Subcutaneous adipose tissue (tissue), 4 donors: Measurements from ENCODE around the gene COL9A2. TPM values are rescaled to one million over a fixed set of nuclear protein-coding genes. Genes with fewer than 3 reads are reported as not detected.

Experiments used
- CTCF ChIP-seq: fragments of 450-650 bp; IDR thresholded peaks from one replicate; pipeline ENCODE4 v1.5.1; 2016; ENCODE audit warnings: low read depth, mild to moderate bottlenecking, control low read depth, antibody characterized with exemption, moderate library complexity
- total RNA-seq, 4 donors: library from RNA; depleted of rRNA; stranded (reverse); fragments of >200 nt; gene quantifications; one replicate each; pipeline ENCODE4 v1.1.0, GENCODE V29; 2016

The COL9A2 gene
- total RNA-seq, 4 donors from 2014 or later = 0.65 to 7.8 (median 4.1) TPM

GRCh38 chr1:40305871-40306270 lies 11.2 kb downstream of the COL9A2 start:
- TF ChIP-seq CTCF = no peak

GRCh38 chr1:40305451-40305850 lies 11.6 kb downstream of the COL9A2 start:
- no peak for TF ChIP-seq CTCF

- no peak for TF ChIP-seq CTCF
Observed at GRCh38 chr1:40303790-40304189, 13.3 kb downstream of the COL9A2 start.

- no peak for TF ChIP-seq CTCF
Observed at GRCh38 chr1:40303051-40303771, 13.9 kb downstream of the COL9A2 start.

- no peak for TF ChIP-seq CTCF
Observed at GRCh38 chr1:40302475-40302874, 14.6 kb downstream of the COL9A2 start.

GRCh38 chr1:40301541-40302299 lies 15.4 kb downstream of the COL9A2 start:
- TF ChIP-seq CTCF = no peak

- no peak for TF ChIP-seq CTCF
Observed at GRCh38 chr1:40301066-40301465, 16.0 kb downstream of the COL9A2 start.
